Measurements from ENCODE around the gene FGD6. TPM values are rescaled to one million over a fixed set of nuclear protein-coding genes. Genes with fewer than 3 reads are reported as not detected.

Gene FGD6
- 8.6 to 9.6 TPM (median 9.0 TPM) in 3 replicates for total RNA-seq
- long read RNA-seq, result 0 reads

- Mint-ChIP-seq H3K27me3 (ENCODE audit: low read depth) (no peaks in the 10 kb centered on the region), H3K27ac (ENCODE audit: unreplicated experiment) (peak within 1 kb of the TSS; percentile 99), H3K4me1 (ENCODE audit: low read depth) (peaks cover 69% of the 10 kb centered on the region), H3K36me3 (ENCODE audit: low read depth) (no peaks in the 10 kb centered on the region), H3K9me3 (ENCODE audit: low read depth) (no peaks in the 10 kb centered on the region), H3K4me3 (ENCODE audit: unreplicated experiment) (peak within 1 kb of the TSS; percentile 94)
- peak; percentile 81 for TF ChIP-seq CTCF (IDR thresholded peaks at IDR 0.05)
- DNase-seq (ENCODE audit: low spot score), result peak; percentile 99
These were observed at the start of gene FGD6, which contains the start of gene VEZT for GRCh38 chr12:95217377-95218149. Gene FGD6, minus strand, starts transcription at chr12:95217467. Its CDS starts 227 bp downstream, at chr12:95217240. Gene VEZT, plus strand, starts transcription at chr12:95217807. Its CDS starts 44 bp downstream, at chr12:95217851.

GRCh38 chr12:95266254-95266653 is 49.0 kb upstream of the FGD6 start:
- peaks cover 4% of the 10 kb centered on the region for H3K36me3 Mint-ChIP-seq (ENCODE audit: low read depth)
- no peak overlapping the region for H3K4me3 Mint-ChIP-seq (ENCODE audit: unreplicated experiment)
- H3K27ac Mint-ChIP-seq (ENCODE audit: unreplicated experiment), result no peak overlapping the region

GRCh38 chr12:95265765-95266164 is 48.5 kb upstream of the FGD6 start:
- no peak for TF ChIP-seq CTCF (IDR thresholded peaks at IDR 0.05)
- Mint-ChIP-seq H3K4me3 (ENCODE audit: unreplicated experiment) (no peak overlapping the region), H3K27ac (ENCODE audit: unreplicated experiment) (no peak overlapping the region), H3K36me3 (ENCODE audit: low read depth) (peaks cover 5% of the 10 kb centered on the region), H3K27me3 (ENCODE audit: low read depth) (no peaks in the 10 kb centered on the region), H3K4me1 (ENCODE audit: low read depth) (peaks cover 3% of the 10 kb centered on the region), H3K9me3 (ENCODE audit: low read depth) (no peaks in the 10 kb centered on the region)
- no peak for DNase-seq (ENCODE audit: low spot score)

More at GRCh38 chr12:95266254-95266653, 49.0 kb upstream of the FGD6 start:
- no peak for DNase-seq (ENCODE audit: low spot score)
- Mint-ChIP-seq H3K27me3 (ENCODE audit: low read depth) (no peaks in the 10 kb centered on the region), H3K4me1 (ENCODE audit: low read depth) (peaks cover 4% of the 10 kb centered on the region), H3K9me3 (ENCODE audit: low read depth) (no peaks in the 10 kb centered on the region)
- TF ChIP-seq CTCF (IDR thresholded peaks at IDR 0.05), result no peak

GRCh38 chr12:95262808-95263207 is 45.5 kb upstream of the FGD6 start:
- H3K9me3 Mint-ChIP-seq (ENCODE audit: low read depth), result no peaks in the 10 kb centered on the region
- H3K4me3 Mint-ChIP-seq (ENCODE audit: unreplicated experiment), result no peak overlapping the region
- H3K27me3 Mint-ChIP-seq (ENCODE audit: low read depth), result no peaks in the 10 kb centered on the region
- H3K4me1 Mint-ChIP-seq (ENCODE audit: low read depth), result peaks cover 14% of the 10 kb centered on the region
- no peak overlapping the region for H3K27ac Mint-ChIP-seq (ENCODE audit: unreplicated experiment)
- DNase-seq (ENCODE audit: low spot score), result no peak
- no peak for TF ChIP-seq CTCF (IDR thresholded peaks at IDR 0.05)
- H3K36me3 Mint-ChIP-seq (ENCODE audit: low read depth), result peaks cover 11% of the 10 kb centered on the region

- peaks cover 18% of the 10 kb centered on the region for H3K36me3 Mint-ChIP-seq (ENCODE audit: low read depth)
- no peak for TF ChIP-seq CTCF (IDR thresholded peaks at IDR 0.05)
- H3K27ac Mint-ChIP-seq (ENCODE audit: unreplicated experiment), result no peak overlapping the region
- no peak for DNase-seq (ENCODE audit: low spot score)
- no peaks in the 10 kb centered on the region for H3K9me3 Mint-ChIP-seq (ENCODE audit: low read depth)
- peaks cover 14% of the 10 kb centered on the region for H3K4me1 Mint-ChIP-seq (ENCODE audit: low read depth)
- no peak overlapping the region for H3K4me3 Mint-ChIP-seq (ENCODE audit: unreplicated experiment)
- no peaks in the 10 kb centered on the region for H3K27me3 Mint-ChIP-seq (ENCODE audit: low read depth)
These were observed 43.8 kb upstream of the FGD6 start for GRCh38 chr12:95261109-95261508.
